Measurements from ENCODE around the gene RABAC1. TPM values are rescaled to one million over a fixed set of nuclear protein-coding genes. Genes with fewer than 3 reads are reported as not detected.

RABAC1 gene
- total RNA-seq, 1 experiment from 2014 or later, result 235 TPM

GRCh38 chr19:41928754-41929535, 30.2 kb downstream of the RABAC1 start:
- DNase-seq (ENCODE audit: low read depth), result no peak

GRCh38 chr19:41928221-41928683, 30.9 kb downstream of the RABAC1 start, which contains the start of gene ERFL:
TSS of gene ERFL (minus strand) at chr19:41928449. CDS start at chr19:41912919, 15,530 bp downstream.
- DNase-seq (ENCODE audit: low read depth), result no peak

GRCh38 chr19:41927497-41928192, 31.5 kb downstream of the RABAC1 start:
- DNase-seq (ENCODE audit: low read depth), result no peak

GRCh38 chr19:41926763-41927496, 32.2 kb downstream of the RABAC1 start:
- DNase-seq (ENCODE audit: low read depth), result no peak

- DNase-seq (ENCODE audit: low read depth), result no peak
Measured at GRCh38 chr19:41926028-41926762, 32.9 kb downstream of the RABAC1 start.

GRCh38 chr19:41925208-41926003, 33.7 kb downstream of the RABAC1 start:
- no peak for DNase-seq (ENCODE audit: low read depth)

- DNase-seq (ENCODE audit: low read depth), result no peak
Measured at GRCh38 chr19:41924151-41925145, 34.7 kb downstream of the RABAC1 start.

- DNase-seq (ENCODE audit: low read depth), result no peak
Measured at GRCh38 chr19:41923045-41923788, 35.9 kb downstream of the RABAC1 start.

- no peak for DNase-seq (ENCODE audit: low read depth)
Measured at GRCh38 chr19:41922585-41922984, 36.5 kb downstream of the RABAC1 start.

- no peak for DNase-seq (ENCODE audit: low read depth)
Measured at GRCh38 chr19:41921577-41922576, 37.2 kb downstream of the RABAC1 start.

GRCh38 chr19:41920882-41921576, 38.1 kb downstream of the RABAC1 start:
- no peak for DNase-seq (ENCODE audit: low read depth)

GRCh38 chr19:41919948-41920712, 39.0 kb downstream of the RABAC1 start:
- no peak for DNase-seq (ENCODE audit: low read depth)

- DNase-seq (ENCODE audit: low read depth), result no peak
Measured at GRCh38 chr19:41918653-41919244, 40.4 kb downstream of the RABAC1 start.

- no peak for DNase-seq (ENCODE audit: low read depth)
Measured at GRCh38 chr19:41918095-41918494, 41.0 kb downstream of the RABAC1 start.

- no peak for DNase-seq (ENCODE audit: low read depth)
Measured at GRCh38 chr19:41917676-41918075, 41.4 kb downstream of the RABAC1 start.
